Medulla oblongata (tissue), 1 donor: ENCODE results near the gene MTRFR.
"Not testable (repeated sequence)": the region's sequence is repeated elsewhere in the genome, so short reads cannot be mapped to it uniquely, and the experiment has no call there.

ENCODE experiments used
- DNase-seq: peaks from one replicate; pipeline ENCODE4 v3.0.0-alpha.2; 2015; ENCODE audit errors: extremely low spot score

The MTRFR gene

DNA sequence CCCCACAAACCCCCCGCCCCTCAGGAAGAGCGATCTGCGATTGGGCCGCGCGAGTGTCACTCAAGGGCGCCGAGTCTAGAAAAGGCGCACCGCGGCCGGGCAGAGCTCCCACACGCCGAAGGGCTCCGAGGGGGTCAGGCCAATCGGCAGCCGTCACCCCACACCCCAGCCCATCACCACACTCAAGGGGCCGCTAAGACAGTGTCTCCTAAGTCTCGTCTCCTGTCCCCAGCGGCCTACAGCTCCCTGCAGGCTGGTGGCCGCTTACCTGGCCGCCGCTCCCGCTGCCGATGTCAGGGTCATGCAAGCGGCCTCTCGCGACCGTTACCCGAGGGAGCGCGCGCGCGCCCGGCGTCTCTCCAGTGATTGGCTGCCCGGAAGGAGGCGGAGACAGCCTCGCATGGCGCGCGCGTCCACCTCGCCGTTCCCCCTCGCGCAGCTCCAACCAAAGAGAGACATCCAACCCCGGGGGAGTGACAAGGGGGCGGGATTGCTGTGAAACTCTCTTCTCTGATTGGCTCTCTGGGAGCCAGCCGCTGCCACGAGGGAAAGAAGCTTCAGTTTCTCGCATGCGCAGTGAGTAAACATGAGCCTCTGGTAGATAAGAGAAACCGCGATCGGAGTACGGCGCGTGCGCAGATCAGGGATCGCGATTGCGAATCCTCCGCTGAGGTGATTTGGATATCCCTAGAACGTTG, at the start of gene MTRFR, which contains the start of gene MPHOSPH9:
TSS of gene MTRFR (plus strand) at position 630 of the 698 bp plus-strand sequence. CDS start 20,239 bp downstream, outside the sequence.
TSS of gene MPHOSPH9 (minus strand) at position 335 of the 698 bp plus-strand sequence. CDS start 2,777 bp downstream, outside the sequence.
- peak; percentile 100 for DNase-seq

DNA sequence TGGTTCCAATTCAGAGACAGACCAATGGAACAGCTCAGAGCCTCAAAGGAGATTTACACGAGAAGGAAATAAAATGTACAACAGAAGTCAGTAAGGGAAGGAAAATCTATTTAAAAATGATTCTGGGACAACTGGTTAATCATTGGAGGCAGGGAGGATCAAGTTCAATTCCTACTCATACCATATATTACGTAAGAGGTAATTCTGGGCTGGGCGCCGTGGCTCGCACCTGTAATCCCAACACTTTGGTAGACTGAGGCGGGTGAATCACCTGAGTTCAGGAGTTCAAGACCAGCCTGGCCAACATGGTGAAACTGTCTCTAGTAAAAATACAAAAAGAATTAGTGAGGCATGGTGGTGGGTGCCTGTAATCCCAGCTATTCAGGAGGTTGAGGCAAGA, 45.6 kb upstream of the MTRFR start:
- no peak for DNase-seq

DNA sequence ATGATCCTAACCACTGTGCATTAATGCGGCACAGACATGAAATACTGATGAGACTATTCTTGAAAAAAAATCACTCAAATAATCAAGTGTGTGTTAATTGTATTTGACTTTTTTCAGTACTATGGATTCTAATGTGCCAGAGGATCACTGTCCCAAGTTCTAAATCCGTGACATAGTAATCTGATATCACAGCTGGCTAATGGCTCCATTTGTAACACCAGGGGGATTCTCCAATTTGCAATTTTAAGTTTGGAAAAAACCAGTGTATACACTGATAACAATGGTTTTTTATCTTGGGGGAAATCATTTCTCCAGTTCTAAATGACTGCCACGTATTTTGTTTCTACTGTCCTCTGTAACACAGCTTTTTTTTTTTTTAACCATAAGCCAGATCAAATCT, 33.3 kb upstream of the MTRFR start:
- DNase-seq = no peak

DNA sequence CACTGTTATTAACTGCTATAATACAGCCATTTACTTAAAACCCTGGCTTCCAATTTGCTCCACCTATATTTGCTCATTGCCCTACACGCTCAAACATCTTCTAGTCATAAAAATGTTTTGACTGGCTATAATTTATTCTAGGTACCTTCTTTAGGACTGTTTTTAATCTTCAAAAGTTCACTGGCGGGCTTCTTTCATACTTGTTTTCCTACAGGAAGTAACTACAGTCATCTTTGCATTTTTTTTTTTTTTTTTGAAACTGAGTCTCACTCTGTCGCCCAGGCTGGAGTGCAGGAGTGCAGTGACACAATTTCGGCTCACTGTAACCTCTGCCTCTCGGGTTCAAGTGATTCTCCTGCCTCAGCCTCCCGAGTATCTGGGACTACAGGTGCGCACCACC, 32.8 kb upstream of the MTRFR start:
- DNase-seq = no peak

DNA sequence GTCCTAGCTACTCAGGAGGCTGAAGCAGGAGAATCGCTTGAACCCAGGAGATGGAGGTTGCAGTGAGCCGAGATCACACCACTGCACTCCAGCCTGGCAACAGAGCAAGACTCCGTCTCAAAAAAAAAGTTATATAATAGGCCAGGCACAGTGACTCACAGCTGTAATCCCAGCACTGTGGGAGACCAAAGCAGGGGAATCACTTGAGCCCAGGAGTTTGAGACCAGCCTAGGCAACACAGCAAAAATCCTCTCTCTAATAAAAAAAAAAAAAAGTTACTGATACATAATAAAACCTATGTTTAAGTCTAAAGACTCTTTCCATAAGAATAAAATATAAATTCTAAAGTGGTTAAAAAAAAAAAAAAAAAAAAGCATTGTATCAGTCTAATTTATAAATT, 26.4 kb upstream of the MTRFR start:
- DNase-seq = not testable (repeated sequence)

DNA sequence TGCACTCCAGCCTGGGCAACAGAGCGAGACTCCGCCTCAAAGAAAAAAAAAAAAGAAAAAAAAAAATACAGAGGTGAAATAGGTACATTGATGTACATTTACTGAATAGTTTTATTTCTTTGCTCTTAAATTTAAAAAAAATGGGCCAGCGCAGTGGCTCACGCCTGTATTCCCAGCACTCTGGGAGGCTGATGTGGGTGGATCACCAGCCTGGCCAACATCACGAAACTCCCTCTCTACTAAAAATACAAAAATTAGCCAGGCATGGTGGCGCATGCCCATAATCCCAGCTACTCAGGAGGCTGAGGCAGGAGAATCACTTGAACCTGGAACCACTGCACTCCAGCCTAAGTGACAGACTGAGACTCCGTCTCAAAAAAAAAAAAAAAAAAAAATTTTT, 25.4 kb upstream of the MTRFR start:
- not testable (repeated sequence) for DNase-seq

DNA sequence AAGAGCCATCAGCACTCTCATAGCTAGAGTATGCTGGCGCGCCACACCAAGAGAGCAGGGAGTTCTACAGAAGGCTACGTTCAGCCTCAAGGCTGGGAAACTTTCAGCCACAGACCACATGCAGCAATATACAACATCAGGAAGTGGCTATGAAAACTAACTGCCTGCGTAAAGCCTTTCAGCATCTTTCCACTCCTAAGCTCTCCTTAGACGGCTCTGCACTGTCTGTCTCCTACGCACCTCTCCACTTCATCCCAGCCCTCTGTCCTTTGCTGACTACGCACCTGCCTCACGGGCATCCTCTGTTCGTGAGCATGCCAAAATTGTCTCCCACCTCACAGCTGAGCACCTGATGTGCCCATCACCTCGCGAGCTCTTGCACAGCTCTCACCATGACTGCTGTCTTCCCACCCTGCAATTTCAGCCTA, 10.0 kb upstream of the MTRFR start:
- DNase-seq = no peak

DNA sequence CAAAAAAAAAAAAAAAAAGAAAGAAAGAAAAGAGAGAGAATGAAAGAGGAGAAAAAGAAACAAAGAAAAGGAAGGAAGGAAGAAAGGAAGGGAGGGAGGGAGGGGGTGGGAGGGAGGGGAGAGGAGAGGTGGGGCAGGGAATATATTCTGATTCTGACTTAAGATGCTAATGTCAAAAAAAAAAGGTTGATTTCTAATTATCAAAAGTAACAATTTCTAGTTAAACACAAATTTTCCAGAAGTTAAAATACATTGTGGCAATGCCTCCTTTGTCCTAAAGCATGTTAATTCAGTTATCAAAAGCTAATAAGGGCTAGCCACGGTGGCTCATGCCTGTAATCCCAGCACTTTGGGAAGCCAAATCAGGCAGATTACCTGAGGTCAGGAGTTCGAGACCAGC, 7.8 kb upstream of the MTRFR start:
- no peak for DNase-seq

DNA sequence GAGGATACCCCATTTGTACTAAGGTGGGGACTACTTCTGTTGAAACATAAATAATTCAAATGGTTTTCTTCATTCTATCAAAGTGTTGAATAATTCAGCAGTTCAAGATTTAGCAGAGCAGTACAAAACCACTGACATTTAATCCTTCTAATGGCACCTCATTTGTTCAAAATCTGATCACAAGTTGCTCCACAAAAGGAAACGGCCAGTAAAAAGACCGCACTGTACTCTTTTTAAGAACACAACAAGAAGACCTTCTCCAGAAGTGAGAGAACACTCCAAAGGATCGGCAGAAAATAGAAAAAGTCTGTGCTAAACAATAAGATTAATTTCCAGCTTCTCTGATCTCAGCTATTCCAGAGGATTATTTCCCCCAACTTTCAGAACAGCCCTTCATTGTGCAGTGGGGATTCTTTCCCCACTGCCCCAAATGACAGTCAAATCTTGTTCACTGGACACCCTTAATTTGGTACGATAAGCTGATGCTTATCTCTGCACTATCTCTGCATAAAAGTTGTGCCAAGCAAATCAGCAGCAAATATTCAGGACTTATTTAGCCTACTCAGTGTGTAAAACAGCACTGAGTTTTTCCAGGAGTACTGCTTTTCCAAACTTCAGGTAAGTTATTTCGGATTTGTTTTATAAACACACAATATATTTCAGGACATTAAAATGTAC, 5.5 kb upstream of the MTRFR start:
- no peak for DNase-seq

DNA sequence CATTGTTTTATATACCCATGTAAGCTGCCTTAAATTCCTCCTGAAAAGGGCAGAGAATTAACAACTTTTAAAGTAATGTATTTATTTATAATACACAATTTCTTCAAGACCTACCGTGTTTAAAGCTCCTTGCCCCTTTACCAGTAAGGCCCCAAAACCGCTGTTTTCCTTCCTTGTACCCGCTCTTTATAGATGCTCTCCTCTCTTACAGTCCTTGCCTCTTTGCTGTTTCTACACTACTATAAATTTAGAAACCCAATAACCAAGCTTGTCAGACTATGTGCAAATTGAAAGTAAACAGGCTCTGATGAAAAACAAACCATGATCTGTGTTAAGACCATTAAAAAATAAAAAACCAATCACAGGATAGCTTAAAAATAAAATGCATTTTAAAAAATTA, 4.2 kb upstream of the MTRFR start:
- no peak for DNase-seq

DNA sequence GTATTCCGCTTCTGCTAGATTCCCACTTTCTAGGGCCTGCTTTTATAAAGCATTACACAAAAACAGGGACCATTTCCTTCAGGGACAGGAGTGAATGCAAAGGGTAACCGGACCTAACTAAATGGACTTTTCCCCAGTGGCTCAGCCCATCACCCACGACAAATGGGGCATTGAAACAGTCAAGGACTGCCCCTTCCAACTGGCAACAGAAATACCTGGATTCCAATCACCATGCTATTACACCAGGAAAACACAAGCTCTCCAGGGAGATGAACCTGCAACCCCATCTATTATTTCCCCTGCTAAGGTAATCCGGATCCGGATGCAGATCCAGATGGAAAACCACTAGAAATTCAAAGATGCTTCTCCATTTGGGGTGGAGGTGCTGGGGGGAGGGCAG, 1.3 kb upstream of the MTRFR start:
- no peak for DNase-seq

DNA sequence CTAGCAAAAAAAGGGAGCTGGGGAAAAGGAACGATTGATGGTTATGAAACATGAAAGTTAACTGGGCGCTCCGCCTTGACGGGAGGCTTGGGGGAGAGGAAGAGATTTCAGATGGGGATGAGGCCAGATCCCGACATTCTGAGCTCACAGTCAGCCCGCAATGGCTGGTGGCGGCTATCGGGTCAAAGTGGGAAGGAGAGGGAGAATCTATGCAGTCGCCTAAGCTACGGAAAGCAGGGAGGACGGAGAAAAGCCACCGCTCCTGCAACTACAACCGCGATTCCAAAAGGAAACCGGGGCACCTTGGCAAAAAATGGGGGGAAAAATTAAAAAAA, 797 bp upstream of the MTRFR start:
- no peak for DNase-seq

DNA sequence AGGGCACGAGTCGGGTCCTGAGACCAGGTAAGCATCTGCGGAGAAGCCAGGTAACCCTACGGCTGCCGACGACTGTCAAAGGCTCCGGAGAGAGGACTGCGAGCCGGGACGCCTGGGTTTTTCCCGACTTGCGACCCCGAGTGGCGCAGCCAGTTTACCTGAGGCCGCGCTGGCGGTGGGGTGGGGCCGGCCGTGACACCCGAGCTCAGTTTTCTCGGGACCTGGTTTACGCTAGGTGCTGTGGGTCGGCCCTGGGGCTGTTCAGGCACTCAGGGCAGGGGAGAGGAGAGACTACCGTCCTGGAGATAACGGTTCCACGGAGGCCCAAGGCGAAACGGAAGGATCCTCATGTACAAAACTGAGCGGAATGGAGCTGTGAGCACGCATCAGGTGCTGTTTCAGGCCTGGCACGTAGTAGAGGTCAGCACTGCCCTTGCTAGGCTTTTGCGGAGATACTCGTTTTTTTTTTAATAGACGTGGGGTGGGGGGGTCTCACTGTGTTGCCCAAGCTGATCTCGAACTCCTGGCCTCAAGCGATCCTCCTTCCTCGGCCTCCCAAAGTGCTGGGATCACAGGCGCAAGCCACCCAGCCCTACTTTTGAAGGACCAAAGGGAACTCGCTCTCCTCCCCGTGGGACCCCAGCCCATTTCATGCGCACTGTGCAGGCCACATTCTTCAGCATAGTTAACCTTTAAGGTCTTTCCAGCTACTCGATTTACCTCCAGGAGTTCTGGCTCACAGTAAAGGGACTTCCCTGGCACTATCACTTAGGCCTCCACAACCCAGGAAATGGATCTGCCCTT, 471 bp downstream of the MTRFR start:
- no peak for DNase-seq

DNA sequence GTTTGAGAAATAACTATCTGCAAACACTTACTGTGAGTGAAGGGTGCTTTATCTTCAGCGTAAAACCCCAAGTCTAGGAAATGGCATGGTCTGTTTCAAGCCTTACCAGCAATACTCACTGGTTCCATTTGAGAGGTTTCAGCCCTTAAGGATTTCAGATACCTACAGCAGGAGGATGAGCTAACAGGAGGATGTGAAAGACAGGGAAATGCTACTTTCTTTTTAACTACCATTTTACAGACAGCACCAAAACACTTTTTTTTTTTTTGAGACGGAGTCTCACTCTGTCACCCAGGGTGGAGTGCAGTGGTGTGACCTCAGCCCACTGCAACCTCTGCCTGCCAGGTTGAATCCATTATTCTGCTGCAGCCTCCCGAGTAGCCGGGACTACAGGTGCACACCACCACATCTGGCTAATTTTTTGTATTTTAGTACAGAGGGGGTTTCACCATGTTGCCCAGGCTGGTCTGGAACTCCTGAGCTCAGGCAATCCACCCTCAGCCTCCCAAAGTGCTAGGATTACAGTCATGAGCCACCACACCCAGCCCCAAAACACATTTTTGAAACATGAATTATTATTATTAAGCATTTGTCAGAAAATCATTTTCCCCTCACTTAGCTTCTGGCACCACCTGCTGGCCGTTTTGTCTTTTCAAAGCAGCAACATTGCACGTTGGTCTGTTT, 4.6 kb downstream of the MTRFR start:
- DNase-seq = peak; percentile 71

DNA sequence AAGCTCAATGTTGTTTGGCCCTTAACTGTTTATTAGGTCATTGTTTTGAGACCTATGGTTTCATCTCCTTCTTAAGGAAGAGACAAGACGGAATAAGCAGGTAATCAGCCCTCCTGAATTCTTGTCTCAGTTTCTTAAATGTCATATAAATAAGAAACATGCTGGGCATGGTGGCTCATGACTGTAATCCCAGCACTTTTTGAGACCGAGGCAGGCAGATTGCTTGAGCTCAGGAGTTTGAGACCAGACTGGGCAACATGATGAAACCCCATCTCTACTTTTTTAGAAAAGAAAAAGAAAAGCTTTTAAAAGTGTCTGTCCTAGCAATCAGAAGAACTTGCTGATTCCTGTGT, 5.1 kb downstream of the MTRFR start:
- no peak for DNase-seq

DNA sequence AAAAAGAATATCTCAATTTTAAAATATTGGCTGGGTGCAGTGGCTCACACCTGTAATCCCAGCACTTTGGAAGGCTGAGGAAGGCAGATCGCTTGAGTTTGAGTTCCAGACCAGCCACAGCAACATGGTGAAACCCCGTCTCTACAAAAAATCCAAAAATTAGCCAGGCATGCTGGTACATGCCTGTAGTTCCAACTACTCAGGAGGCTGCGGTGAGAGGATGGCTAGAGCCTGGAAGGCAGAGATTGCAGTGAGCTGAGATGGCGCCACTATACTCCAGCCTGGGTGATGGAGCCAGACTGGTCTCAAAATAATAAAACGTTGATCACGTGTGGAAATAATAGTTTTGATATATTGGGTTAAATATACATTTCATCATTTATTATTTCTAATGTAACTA, 5.7 kb downstream of the MTRFR start:
- no peak for DNase-seq

DNA sequence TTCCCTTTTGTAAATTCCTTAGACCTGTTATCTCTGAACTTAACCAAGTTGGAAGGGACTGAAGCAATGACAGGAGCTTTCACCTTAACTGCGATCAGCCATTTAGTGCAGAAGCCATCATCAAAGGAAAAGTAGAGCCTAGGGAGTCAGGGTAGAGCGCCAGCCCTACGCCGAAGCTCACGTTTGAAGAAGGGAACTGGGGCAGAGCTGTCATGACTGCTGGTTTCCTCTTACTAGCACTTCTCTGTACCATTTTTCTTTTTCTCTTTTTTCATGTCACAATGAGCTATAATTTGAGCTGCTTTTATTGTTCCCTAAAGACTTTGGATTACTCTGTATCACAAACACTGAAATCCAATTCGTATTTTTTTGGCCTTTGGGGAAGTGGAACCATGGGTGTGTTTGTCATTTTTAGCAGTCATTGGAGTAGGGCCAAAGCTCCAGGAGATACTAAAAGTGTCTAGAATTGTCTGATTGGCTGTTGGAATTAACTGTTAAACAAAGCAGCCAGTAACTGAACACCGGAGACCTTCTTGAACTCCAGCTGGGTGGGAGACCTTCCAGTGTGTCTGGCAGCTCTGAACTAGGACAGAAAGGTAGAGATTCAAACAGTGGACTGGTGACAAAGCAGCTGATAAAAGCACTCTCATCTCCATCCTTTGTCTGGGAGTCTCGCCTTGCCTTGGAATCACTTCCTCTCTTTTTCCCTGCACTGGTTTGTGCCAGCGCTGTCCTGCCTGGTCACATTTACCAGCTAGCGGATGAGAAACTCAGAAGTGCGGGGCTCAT, 9.1 kb downstream of the MTRFR start:
- peak; percentile 79 for DNase-seq

DNA sequence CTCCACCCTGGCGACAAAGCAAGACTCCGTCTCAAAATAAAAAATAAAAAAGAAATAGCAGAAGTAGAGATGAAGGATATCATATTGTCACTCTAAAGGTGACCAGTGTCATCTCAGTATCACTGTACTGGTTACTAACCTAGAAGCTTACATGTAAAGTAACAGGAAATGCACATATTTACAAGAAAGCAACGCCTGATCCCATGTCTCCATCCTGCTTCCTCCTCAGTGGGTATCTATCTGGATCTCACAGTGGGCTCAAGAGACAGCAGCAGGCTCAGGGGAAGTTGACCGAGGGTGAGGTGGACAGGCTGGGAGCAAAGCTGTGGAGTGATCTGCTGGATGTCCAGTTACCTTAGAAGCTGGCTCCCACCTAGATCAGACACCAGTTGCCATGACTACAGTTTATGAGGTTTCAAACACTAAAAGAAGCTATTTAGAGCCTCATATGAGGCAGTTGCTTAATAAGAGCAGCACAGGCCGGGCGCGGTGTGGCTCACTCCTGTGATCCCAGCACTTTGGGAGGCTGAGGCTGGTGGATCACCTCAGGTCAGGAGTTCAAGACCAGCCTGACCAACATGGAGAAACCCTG, 10.5 kb downstream of the MTRFR start:
- DNase-seq = no peak

DNA sequence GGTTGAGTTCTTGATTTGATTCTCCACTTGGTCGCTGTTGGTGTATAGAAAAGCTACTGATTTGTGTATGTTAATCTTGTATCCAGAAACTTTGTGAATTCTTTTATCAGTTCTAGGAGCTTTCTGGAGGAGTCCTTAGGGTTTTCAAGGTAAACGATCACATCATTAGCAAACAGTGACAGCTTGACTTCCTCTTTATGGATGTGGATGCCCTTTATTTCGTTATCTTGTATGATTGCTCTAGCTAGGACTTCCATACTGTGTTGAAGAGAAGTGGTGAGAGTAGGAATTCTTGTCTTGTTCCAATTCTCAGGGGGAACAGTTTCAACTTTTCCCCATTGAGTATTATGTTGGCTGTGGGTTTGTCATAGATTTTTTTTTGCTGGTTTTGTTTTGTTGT, 12.4 kb downstream of the MTRFR start:
- DNase-seq = no peak

DNA sequence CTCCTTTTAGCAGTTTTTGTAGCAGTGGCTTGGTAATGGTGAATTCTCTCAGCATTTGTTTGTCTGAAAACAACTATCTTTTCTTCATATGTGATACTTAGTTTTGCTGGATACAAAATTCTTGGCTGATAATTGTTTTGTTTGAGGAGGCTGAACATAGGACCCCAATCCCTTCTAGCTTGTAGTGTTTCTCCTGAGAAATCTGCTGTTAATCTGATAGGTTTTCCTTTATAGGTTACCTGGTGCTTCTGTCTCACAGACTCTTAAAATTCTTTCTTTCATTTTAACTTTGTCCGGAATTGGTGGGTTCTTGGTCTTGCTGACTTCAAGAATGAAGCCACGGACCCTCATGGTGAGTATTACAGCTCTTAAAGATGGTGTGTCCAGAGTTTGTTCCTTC, 14.9 kb downstream of the MTRFR start:
- not testable (repeated sequence) for DNase-seq
